OCI-M2 (cell line): ENCODE measurements around the gene POT1.

ENCODE experiments used
- DNase-seq: peaks from one replicate; lab custom pipeline; 2025; ENCODE audit not compliant: unreplicated experiment; lab: John Stamatoyannopoulos, UW

Gene POT1

GRCh38 chr7:124773938-124774337, 155.7 kb downstream of the POT1 start:
- DNase-seq, result no peak

GRCh38 chr7:124773339-124773738, 156.3 kb downstream of the POT1 start:
- DNase-seq, result no peak
